ENCODE data around the gene GLRX5. TPM values are rescaled to one million over a fixed set of nuclear protein-coding genes. Genes with fewer than 3 reads are reported as not detected.

GLRX5 gene
- total RNA-seq, 1 donor from 2014 or later: 59.4 TPM

DNA sequence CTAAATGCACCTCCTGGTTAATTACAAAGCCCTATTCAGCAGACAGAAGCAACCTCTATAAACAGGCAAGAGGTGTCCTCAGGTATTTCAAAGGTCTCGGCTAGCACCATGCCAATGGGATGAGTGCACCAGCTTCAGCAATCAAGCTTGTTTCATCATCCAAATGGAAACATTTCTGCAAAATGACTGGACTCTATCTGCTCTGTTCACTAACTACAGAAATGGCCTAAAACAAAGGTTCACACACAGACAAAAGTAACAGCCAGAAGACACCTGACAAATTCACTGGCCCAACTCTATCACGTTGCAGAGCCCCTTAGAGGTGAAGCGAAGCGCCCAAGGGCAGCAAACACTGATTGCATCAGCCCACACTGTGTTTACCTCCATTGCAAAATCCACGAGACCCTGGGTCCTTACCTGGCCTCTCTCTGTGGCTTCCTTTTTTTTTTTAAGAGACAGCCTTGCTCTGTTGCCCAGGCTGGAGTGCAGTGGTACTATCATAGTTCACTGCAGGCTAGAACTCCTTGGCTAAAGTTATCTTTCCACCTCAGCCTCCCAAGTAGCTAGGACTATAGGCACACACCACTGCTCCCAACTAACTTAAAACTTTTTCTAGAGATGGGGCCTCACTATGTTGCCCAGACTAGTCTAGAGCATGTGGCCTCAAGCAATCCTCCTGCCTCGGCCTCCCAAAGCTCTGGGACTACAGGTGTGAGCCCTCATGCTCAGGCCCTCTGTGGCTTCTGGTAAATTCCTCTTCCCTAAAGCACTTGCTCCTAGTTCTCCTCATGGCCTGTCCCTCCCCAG, 9.9 kb upstream of the GLRX5 start:
- DNase-seq (ENCODE audit: extremely low spot score, unreplicated experiment): no peak
- no peak overlapping the region for H3K4me3 Mint-ChIP-seq
- H3K4me1 Mint-ChIP-seq (ENCODE audit: unreplicated experiment): peaks cover 20% of the 10 kb centered on the region
- TF ChIP-seq, protein P1, sequence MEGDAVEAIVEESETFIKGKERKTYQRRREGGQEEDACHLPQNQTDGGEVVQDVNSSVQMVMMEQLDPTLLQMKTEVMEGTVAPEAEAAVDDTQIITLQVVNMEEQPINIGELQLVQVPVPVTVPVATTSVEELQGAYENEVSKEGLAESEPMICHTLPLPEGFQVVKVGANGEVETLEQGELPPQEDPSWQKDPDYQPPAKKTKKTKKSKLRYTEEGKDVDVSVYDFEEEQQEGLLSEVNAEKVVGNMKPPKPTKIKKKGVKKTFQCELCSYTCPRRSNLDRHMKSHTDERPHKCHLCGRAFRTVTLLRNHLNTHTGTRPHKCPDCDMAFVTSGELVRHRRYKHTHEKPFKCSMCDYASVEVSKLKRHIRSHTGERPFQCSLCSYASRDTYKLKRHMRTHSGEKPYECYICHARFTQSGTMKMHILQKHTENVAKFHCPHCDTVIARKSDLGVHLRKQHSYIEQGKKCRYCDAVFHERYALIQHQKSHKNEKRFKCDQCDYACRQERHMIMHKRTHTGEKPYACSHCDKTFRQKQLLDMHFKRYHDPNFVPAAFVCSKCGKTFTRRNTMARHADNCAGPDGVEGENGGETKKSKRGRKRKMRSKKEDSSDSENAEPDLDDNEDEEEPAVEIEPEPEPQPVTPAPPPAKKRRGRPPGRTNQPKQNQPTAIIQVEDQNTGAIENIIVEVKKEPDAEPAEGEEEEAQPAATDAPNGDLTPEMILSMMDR (conservative IDR thresholded peaks at IDR 0.05): no peak
- H3K27me3 Mint-ChIP-seq: no peaks in the 10 kb centered on the region
- no peaks in the 10 kb centered on the region for H3K9me3 Mint-ChIP-seq
- H3K36me3 Mint-ChIP-seq: peaks cover 4% of the 10 kb centered on the region
- peak overlapping the region; percentile 76 for H3K27ac Mint-ChIP-seq

DNA sequence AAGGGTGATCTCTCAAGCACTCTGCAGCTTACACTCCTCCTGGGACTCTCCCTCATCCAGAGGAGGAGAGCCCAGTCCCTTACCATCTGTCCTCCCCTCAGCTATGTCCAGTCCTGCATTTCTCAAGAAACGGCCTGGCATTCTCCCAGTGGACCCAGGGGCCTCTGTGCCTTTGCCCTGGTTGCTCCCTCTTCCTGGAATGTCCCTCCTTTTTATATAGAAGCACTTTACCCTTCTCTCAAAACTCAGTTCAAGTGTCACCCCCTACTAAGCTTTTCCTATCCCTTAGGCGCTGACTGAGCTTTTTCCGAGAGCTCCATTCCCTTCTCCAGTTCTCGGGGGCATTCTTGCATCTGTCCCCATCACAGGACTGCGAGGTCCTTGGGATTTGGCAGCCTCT, 8.9 kb upstream of the GLRX5 start:
- H3K9me3 Mint-ChIP-seq: no peaks in the 10 kb centered on the region
- peak overlapping the region; percentile 76 for H3K27ac Mint-ChIP-seq

GRCh38 chr14:95526483-95527386, 8.1 kb upstream of the GLRX5 start:
- no peaks in the 10 kb centered on the region for H3K27me3 Mint-ChIP-seq
- H3K9me3 Mint-ChIP-seq: no peaks in the 10 kb centered on the region
- TF ChIP-seq, protein P1 (conservative IDR thresholded peaks at IDR 0.05): no peak
- DNase-seq (ENCODE audit: extremely low spot score, unreplicated experiment): no peak
- peaks cover 4% of the 10 kb centered on the region for H3K36me3 Mint-ChIP-seq
- peak overlapping the region; percentile 76 for H3K27ac Mint-ChIP-seq
- H3K4me1 Mint-ChIP-seq (ENCODE audit: unreplicated experiment): peaks cover 32% of the 10 kb centered on the region
- no peak overlapping the region for H3K4me3 Mint-ChIP-seq

More for the DNA sequence above, 8.9 kb upstream of the GLRX5 start:
- Mint-ChIP-seq H3K4me3 (no peak overlapping the region), H3K36me3 (peaks cover 4% of the 10 kb centered on the region), H3K27me3 (no peaks in the 10 kb centered on the region), H3K4me1 (ENCODE audit: unreplicated experiment) (peaks cover 26% of the 10 kb centered on the region)
- TF ChIP-seq, protein P1 (conservative IDR thresholded peaks at IDR 0.05): no peak
- no peak for DNase-seq (ENCODE audit: extremely low spot score, unreplicated experiment)

DNA sequence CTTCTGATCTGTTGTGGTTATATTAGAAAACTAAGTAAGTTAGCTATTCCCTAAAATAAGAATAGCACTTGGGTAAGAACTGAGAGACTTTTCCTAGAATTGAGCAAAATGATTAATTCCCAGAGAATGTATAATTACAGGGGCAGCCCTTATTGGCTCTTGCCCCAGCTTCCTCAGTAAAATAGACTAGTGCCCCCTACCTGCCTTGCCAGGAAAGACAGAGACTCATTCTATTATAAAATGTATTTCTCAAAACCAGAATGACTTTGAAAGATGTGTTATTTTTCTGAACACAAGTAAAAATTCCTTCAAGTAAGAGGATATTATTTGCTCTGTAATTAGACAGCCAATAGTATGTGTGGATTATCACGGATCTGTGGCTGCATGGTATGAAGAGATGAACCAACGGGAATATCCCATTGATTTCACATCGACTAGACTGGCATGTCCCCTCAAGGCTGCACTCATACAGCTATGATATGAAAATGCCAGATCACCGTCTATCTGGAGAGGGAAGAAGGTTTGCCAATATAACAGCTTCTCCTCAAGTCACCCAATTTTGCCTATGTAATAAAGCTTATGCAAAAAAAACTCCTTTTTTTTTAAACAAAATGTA, 7.4 kb upstream of the GLRX5 start:
- Mint-ChIP-seq H3K27me3 (no peaks in the 10 kb centered on the region), H3K4me3 (peak overlapping the region; percentile 23), H3K36me3 (peaks cover 8% of the 10 kb centered on the region), H3K4me1 (ENCODE audit: unreplicated experiment) (peaks cover 39% of the 10 kb centered on the region), H3K27ac (peak overlapping the region; percentile 32), H3K9me3 (no peaks in the 10 kb centered on the region)
- TF ChIP-seq, protein P1 (conservative IDR thresholded peaks at IDR 0.05): peak; percentile 81
- no peak for DNase-seq (ENCODE audit: extremely low spot score, unreplicated experiment)

DNA sequence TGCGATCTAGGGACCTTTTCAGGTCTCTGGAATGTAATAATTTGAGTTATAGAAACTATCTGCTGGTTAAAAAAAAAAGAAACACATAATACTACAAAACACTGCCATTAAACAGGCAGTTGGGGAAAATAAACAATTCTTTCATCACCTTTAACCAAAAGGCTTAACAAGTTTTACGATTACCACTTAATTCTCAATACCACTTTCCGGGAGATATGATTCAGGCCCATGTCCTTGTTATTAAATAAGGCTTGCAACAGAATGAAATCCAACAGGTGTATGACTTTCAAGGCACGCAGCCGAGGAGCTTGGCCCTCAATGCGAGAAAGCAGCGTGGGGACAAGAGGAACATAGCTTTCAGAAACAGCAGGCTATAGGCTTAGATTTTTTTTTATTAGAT, 5.6 kb upstream of the GLRX5 start:
- no peak overlapping the region for H3K4me3 Mint-ChIP-seq
- H3K36me3 Mint-ChIP-seq: peaks cover 8% of the 10 kb centered on the region
- no peaks in the 10 kb centered on the region for H3K27me3 Mint-ChIP-seq
- H3K9me3 Mint-ChIP-seq: no peaks in the 10 kb centered on the region
- TF ChIP-seq, protein P1 (conservative IDR thresholded peaks at IDR 0.05): no peak
- peaks cover 34% of the 10 kb centered on the region for H3K4me1 Mint-ChIP-seq (ENCODE audit: unreplicated experiment)
- H3K27ac Mint-ChIP-seq: no peak overlapping the region
- no peak for DNase-seq (ENCODE audit: extremely low spot score, unreplicated experiment)

Data from type B pancreatic cell (in vitro differentiated cells).